Inferior parietal cortex (tissue), 1 donor: Measurements from ENCODE around the gene SH3BP2.
A peak's percentile ranks its signal among the peaks of the same experiment; 100 is the strongest.

ENCODE experiments used
- DNase-seq: peaks from one replicate; pipeline ENCODE4 v3.0.0-alpha.2; 2016; ENCODE audit errors: extremely low spot score

Gene SH3BP2

DNA sequence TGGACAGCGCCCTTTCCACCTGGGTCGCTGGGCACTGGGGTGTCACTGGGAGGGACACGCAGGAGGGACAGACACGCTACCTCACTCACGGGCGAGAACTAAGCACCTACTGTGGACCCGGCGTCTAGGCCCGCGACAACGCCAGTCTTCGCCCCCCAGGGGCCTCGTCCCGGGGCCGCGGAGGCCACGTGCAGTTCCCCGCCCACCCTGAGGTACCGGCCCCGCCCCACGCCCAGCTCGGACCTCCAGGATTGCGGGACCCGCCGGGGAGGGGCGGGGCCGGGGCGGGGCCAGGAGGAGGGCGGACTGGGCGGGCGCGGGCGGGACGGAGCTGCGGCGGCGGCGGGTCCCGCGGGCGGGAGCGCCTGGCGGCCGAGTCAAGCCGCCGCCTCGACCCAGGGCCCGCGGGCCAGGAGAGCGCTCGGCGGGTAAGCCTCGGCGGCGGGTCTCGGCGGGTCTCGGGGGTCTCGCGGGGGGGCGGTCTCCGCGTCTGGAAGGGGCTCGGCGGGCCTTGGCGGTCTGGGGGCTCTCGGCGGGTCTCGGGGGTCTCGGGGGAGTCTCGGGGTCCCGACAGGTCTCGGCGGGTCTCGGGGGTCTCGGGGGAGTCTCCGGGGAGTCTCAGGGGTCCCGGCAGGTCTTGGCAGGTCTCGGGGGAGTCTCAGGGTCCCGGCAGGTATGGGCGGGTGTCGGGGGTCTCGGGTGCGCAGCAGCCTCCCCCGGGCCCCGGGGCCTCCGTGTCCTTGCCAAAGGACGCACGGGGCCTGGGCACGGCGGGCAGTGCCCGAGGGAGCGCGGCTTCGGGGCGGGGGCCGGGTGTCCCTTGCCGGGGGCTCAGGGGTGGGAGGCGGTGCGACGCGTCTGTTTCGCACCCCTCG, at the start of gene SH3BP2:
TSS of gene SH3BP2 (plus strand) at position 375 of the 875 bp plus-strand sequence. CDS start 27,533 bp downstream, outside the sequence.
- no peak for DNase-seq

DNA sequence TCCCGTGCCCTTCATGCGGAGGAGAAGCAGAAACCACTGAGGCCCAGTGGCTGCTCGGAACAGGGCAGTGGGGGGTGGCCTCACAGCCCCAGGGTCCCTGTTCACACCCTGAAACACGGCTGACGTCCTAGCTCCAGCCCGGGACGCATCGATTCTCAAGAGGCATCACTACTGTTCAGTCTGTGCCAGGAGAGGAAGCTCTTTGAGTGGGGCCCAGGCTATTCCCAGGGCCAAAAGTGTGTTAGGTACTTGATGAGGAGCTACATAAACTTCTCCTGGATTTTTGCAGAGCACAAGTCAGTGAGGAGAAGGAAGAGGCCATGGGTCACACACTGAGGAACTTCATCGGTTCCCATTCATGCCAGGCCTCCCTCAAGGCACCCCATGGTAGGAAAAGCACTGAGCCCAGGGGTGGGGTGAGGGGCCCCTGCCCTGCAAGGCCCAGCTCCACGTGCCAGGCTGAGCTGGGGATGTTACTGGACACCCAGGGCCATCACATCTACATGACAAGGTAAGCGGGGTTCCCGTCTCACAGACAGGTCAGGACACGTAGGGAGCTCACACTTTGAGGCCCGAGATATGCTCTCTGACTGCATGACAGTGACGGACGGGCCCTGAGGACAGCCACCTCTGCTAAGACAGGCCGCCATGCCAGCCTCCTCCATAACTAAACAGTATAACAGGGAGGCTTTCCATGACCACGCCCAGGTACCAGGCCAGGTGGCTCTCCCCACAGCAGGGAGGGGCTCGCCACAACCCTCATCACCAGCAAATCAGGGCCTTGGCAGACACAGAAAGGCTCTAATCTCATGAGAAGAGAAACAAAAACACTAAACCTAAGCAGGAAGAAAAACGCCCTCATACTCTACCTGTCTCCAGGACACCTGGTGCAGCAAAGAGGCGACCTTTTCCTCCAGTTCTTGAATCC, 49.1 kb upstream of the SH3BP2 start:
- DNase-seq: no peak

GRCh38 chr4:2744576-2745270, 48.2 kb upstream of the SH3BP2 start:
- DNase-seq: no peak

- DNase-seq: no peak
Observed at GRCh38 chr4:2745516-2745915, 47.4 kb upstream of the SH3BP2 start.

- no peak for DNase-seq
Observed at GRCh38 chr4:2745981-2746806, 46.7 kb upstream of the SH3BP2 start.

DNA sequence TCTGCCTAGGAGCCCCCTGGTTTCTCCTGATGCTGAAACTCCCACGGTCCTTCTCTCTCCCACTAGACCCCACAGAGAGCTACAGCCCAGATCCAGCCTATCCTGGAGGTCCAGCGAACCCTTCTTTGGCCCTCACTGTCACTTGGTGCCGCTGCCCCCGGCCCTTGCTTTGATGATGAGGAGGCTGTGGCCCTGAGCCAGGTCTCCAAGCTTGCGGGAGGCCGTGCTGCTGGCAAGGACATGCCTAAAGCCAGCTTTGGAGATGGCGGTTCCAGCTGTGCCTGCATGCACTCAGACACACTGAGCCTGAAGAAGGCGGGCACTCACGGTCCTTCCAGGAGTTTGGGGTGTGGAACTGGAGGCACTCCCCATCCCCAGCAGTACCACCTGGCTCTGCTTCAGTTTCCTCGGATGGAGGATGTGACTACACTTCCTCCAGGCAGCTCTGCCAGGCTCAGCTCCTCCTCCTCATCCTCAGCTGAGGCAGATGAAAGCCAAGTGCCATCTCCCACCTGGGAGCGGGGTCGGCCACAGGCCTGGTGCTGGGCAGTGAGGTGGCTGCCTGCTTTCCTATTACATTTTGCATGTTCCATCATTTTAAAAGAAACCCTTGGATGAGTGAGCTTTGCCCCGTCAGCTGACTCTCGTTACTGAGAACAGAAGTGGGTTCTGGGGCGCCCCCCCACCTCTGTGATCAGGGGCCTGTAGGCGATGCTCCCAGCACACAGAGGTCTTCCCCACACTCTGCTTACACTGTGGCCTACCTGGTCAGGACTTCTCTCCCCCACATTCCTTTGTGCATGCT, 45.8 kb upstream of the SH3BP2 start:
- DNase-seq: no peak

- DNase-seq: no peak
Observed at GRCh38 chr4:2750719-2751605, 41.9 kb upstream of the SH3BP2 start.

- no peak for DNase-seq
Observed at GRCh38 chr4:2753436-2753835, 39.4 kb upstream of the SH3BP2 start.

- no peak for DNase-seq
Observed at GRCh38 chr4:2754848-2755819, 37.8 kb upstream of the SH3BP2 start.

DNA sequence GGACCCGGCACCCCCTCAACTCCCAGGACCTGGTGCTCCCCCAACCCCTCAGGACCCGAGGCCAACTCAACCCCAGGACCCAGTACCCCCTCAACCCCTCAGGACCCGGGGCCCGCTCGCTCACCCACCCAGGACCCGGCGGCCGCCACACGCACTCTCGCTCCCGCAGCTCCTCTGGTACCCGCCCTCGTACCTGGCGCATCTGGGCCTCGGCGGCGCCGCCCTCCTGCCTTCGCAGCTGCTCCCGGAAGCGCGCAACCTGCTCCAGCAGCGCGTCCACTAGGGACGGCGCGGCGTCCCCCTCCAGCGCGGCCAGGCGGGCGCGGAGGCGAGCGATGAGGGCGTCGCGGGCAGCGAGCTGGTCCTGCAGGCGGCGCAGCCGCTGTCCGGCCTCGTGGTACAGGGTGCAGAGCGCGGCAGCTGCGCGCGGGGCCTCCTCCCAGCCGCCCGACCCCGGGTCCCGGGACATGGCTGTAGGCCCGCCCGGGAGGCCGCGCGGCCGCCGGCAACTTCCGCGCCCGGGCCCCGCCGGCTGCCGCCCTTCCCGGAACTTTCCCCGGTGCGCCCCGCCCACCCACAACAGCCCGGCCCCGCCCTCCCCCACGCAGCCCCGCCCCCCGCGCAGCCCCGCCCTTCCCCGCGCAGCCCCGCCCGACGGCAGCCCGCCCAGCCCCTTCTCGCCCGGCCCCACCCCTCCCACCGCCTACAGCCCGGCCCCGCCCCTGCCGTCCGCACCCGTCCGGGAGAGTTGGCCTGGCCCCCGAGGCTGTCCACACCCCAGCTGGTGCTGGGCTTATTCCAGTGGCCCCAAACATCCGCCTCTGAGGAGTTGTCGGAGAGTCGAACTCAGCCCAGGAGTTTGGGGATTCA, 36.8 kb upstream of the SH3BP2 start, which contains the start of gene TNIP2:
TSS of gene TNIP2 (minus strand) at position 516 of the 870 bp plus-strand sequence. CDS start at position 469, 47 bp downstream.
- DNase-seq: peak; percentile 27

GRCh38 chr4:2756691-2757350, 36.1 kb upstream of the SH3BP2 start:
- DNase-seq: no peak

GRCh38 chr4:2757426-2757825, 35.5 kb upstream of the SH3BP2 start:
- no peak for DNase-seq

GRCh38 chr4:2761035-2761923, 31.6 kb upstream of the SH3BP2 start:
- DNase-seq: no peak

- DNase-seq: no peak
Observed at GRCh38 chr4:2762048-2762447, 30.8 kb upstream of the SH3BP2 start.
